NCI-H128 (cell line): ENCODE data around the gene HSCB.
"Not testable (repeated sequence)": the region's sequence is repeated elsewhere in the genome, so short reads cannot be mapped to it uniquely, and the experiment has no call there.

Source experiments
- DNase-seq: peaks from one replicate; lab custom pipeline; 2025; ENCODE audit not compliant: unreplicated experiment; lab: John Stamatoyannopoulos, UW

Gene HSCB

DNA sequence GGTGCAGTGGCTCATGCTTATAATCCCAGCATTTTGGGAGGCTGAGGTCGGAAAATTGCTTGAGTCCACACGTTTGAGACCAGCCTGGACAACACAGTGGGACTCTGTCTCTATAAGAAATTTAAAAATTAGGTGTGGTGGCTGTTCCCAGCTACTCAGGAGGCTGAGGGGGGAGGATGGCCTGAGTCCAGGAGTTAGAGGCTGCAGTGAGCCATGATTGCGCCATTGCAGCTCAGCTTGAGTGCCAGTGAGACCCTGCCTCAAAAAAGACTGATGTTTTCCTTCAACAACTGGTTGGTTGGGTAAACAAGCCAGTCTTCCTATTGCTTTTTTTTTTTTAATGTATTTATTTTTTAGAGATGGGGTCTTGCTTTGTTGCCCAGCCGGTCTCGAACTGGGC, 49.3 kb downstream of the HSCB start:
- no peak for DNase-seq

DNA sequence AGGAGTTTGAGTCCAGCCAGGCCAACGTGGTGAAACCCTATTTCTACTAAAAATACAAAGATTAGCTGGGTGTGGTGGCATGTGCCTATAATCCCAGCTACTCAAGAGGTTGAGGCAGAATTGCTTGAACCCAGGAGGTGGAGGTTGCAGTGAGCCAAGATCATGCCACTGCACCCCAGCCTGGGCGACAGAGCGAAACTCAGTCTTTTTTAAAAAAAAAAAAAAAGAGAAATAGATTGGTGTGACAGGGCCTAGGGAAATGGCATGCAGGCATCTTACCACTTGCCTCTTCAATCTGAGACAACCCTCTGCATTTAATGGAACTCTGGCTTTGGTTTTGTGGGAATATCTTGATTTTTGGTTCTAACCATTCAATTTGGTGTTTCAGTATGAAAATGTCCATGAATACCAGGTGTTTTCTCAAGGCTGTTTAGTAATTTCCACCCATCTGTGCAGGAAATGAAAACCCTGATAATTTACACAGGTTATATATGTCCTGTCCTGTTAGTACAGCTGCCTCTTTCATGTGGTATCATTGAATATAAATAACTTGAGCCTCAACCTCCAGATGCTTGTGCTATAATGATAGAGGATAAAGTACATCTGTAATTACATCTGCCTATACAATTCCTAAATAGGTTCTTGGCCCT, 50.1 kb downstream of the HSCB start:
- no peak for DNase-seq

- DNase-seq = no peak
Observed at GRCh38 chr22:28792491-28793383, 50.9 kb downstream of the HSCB start.

DNA sequence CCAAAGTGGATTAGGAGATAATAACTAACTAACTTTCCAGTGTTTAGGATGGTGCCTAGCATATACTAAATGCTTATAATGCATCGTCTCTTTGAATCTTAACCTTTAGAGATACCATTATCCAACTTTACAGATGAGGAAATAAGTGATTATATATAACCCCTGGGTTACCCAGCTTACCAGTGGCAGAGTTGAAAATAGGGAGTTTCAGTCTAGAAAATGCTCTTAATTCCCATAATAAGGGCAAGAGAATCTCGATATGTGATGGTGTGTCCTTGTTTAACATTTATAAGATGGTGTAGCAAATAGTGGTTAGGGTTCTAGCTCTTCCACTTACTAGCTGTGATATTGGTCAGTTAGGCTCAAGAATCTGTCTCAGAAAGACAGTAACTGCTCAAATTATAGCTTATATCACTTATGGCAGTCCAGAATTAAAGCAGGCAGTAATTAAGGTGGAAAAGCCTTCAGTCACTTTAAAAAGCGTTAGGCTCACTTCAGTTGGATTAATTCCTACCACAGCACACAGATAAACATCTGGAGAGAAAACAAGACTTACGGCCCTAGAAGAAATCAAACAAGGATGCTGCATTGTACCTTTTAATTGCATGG, 52.2 kb downstream of the HSCB start:
- no peak for DNase-seq

DNA sequence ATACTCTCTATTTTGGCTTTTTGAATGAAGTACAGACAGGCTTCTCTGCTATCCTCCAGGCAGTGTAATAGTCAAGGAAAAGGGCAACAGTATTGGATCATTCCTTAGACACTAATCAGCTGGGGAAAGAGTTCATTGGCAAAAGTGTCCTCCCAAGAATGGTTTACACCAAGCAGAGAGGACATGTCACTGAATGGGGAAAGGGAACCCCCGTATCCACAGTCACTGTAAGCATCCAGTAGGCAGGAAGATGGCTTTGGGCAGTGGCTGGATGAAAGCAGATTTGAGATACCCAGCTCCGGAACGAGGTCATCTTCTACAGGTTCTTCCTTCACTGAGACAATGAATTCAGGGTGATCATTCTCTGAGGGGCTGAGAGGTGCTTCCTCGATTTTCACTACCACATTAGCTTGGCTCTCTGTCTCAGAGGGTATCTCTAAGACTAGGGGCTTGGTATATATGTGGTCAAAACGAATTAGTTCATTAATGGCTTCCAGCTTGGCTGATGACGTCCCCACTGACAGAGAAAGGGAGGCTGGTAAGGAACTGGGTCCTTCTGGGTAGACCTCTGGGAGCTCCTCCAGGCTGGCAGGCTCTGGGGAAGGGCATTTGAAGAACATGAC, 53.3 kb downstream of the HSCB start:
- no peak for DNase-seq

GRCh38 chr22:28795932-28796856, 54.4 kb downstream of the HSCB start:
- DNase-seq = no peak

DNA sequence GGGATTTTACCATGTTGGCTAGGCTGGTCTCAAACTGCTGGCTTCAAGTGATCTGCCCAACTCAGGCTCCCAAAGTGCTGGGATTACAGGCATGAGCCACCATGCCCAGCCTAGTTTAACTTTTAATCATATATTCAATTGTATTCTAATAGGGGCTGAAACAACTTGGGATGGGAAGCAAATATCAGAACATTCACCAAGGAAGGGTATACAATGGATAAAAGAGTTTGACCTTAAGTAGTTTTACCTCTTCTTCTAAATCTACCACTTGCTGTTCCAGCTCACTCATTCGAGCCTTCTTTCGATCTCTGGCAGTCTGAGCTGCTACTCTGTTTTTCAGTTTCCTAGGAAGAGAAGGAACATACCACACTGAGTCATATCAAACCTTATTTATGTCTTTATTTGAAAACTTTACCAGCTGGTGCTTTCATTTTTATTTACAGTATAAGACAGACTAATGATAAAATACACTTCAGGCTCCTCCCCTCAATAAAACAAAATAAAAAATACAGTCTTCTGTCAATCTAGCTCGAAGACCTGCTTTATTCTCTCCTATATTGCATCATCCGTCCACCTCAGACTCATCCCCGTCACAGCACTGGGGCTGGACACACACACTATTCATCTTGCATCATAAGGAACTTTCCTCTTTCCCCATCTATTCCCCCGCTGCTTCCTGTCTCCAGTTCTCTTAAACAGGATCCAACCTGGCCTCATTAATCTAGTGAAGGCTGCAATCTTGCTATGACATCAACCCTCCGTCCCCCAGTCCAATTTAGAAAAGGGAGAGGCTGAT, 57.2 kb downstream of the HSCB start:
- no peak for DNase-seq

DNA sequence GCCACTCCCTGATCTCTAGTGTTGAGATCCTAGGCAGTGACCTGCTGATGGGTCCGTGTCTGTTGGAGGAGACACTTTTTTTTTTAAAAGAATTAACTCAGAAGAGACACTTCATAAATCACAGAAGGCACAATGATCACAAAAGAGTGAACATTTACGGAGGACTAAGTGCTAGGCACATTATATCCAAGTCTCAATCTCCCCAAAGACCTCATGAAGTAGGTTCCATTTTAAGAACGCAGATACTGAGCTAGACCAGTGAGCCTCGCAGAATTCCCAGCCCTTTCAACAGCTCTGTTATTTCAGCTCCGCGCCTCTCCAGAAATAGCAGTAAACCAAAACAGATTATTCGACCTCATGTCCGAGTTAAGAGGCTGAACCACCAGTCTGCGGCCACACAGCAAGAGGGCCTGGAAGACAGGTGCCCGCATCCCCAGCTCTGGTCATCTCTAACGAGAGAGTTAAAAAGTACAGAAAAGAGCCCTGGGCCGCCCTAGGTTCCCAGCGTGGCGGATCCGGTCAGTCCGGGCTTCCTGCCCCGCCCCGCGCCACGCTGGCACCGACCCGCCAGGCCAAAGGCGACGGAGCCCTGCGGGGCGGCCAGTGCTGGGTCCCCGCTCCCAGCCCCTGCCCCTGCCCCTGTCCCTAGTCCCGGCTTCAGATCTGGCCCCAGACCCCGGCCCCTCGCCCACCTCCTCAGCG, 57.9 kb downstream of the HSCB start:
- no peak for DNase-seq

- DNase-seq = peak; percentile 52
Observed at GRCh38 chr22:28800308-28801041, 58.6 kb downstream of the HSCB start, which contains the start of gene XBP1. XBP1 (minus strand) TSS chr22:28800569.

- no peak for DNase-seq
Observed at GRCh38 chr22:28801845-28802594, 60.2 kb downstream of the HSCB start.

DNA sequence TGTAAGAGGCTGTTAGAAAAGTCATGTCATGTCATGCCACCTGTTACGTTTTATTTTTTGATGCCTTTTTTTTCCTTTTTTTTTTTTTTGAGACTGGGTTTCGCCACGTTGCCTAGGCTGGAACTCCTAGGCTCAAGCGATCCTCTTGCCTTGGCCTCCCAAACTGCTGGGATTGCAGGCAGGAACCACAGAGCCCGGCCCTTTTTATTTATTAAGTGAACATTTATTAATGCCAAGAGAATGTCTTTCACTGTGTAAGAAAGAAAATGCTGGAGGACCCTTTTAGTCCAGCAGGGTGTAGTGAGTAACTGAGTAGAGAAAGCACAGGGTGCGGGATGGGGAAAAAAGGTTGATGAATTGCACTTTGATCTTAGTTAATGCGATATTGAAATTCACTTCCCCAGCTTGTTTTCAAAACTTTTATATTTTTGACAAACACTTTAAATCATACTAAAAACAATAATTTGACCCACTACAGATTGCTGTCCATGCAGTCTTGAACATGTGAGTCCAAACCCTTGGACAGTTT, 60.8 kb downstream of the HSCB start:
- no peak for DNase-seq

DNA sequence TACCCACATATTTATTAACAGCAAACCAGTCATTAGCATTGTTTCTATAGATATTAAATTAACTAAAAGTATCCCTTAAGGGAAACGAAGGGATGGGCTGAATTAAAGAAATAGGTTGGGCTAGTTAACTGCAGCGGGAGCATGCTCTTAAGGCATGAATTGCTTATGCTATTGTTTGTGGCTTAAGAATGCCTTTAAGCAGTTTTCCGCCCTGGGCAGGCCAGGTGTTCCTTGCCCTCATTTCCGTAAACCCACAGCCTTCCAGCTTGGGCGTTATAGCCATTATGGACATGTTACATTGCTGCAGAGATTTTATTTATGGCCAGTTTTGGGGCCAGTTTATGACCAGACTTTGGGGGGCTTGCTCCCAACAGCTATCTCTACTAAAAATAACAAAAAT, 63.6 kb downstream of the HSCB start:
- DNase-seq = not testable (repeated sequence)
